Measurements from ENCODE around the gene C2orf76. TPM values are rescaled to one million over a fixed set of nuclear protein-coding genes. Genes with fewer than 3 reads are reported as not detected.

C2orf76 gene
- total and polyA plus RNA-seq, 2 experiments from 2014 or later: 5.8 to 21.6 TPM

DNA sequence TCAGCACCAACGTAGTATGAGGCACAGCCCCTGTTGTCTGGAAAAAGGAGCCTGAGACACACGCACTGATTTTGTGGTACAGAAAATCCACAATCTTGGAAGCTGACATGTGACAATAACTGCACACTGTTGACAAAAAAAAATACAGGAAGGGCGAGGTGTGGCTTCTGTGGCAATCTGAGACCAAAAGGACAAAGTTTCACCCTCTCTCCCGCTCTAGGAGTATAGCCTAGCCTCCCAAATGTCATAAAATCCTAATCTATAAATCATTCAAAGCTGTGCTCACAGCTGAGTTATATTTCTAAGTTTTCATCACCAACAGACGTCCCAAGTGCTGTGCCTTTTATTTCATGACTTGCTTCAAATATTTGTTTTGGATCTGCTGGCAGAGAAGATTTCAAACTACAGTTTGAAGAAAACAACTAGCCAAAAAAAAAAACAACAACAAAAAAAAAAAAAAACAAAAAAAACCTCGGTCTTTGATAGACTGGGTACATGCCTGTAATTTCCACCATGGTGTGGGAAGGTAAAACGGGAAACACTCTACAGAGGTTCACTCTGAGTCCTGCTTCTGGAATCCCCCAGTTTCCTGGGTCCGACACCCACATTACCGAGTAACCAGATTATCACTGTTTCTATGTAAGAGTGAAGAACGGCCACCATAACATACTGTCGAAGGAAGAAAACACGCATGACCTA is 61.0 kb downstream of the C2orf76 start:
- H3K4me2 ChIP-seq: no peak overlapping the region
- Mint-ChIP-seq H3K9me3 (no peaks in the 10 kb centered on the region), H3K4me3 (no peak overlapping the region), H3K36me3 (ENCODE audit: low read depth) (no peaks in the 10 kb centered on the region), H3K27ac (no peak overlapping the region), H3K4me1 (peaks cover 56% of the 10 kb centered on the region), H3K27me3 (ENCODE audit: insufficient read depth, low read depth, poor library complexity) (peaks cover 4% of the 10 kb centered on the region)
- no peak overlapping the region for H2AFZ ChIP-seq
- TF ChIP-seq ZNF114 (CRISPR knock-in tag; IDR thresholded peaks at IDR 0.05): no peak
- no peak for TF ChIP-seq ZNF331 (CRISPR knock-in tag; IDR thresholded peaks at IDR 0.05; ENCODE audit: low read depth)
- TF ChIP-seq, protein P1, sequence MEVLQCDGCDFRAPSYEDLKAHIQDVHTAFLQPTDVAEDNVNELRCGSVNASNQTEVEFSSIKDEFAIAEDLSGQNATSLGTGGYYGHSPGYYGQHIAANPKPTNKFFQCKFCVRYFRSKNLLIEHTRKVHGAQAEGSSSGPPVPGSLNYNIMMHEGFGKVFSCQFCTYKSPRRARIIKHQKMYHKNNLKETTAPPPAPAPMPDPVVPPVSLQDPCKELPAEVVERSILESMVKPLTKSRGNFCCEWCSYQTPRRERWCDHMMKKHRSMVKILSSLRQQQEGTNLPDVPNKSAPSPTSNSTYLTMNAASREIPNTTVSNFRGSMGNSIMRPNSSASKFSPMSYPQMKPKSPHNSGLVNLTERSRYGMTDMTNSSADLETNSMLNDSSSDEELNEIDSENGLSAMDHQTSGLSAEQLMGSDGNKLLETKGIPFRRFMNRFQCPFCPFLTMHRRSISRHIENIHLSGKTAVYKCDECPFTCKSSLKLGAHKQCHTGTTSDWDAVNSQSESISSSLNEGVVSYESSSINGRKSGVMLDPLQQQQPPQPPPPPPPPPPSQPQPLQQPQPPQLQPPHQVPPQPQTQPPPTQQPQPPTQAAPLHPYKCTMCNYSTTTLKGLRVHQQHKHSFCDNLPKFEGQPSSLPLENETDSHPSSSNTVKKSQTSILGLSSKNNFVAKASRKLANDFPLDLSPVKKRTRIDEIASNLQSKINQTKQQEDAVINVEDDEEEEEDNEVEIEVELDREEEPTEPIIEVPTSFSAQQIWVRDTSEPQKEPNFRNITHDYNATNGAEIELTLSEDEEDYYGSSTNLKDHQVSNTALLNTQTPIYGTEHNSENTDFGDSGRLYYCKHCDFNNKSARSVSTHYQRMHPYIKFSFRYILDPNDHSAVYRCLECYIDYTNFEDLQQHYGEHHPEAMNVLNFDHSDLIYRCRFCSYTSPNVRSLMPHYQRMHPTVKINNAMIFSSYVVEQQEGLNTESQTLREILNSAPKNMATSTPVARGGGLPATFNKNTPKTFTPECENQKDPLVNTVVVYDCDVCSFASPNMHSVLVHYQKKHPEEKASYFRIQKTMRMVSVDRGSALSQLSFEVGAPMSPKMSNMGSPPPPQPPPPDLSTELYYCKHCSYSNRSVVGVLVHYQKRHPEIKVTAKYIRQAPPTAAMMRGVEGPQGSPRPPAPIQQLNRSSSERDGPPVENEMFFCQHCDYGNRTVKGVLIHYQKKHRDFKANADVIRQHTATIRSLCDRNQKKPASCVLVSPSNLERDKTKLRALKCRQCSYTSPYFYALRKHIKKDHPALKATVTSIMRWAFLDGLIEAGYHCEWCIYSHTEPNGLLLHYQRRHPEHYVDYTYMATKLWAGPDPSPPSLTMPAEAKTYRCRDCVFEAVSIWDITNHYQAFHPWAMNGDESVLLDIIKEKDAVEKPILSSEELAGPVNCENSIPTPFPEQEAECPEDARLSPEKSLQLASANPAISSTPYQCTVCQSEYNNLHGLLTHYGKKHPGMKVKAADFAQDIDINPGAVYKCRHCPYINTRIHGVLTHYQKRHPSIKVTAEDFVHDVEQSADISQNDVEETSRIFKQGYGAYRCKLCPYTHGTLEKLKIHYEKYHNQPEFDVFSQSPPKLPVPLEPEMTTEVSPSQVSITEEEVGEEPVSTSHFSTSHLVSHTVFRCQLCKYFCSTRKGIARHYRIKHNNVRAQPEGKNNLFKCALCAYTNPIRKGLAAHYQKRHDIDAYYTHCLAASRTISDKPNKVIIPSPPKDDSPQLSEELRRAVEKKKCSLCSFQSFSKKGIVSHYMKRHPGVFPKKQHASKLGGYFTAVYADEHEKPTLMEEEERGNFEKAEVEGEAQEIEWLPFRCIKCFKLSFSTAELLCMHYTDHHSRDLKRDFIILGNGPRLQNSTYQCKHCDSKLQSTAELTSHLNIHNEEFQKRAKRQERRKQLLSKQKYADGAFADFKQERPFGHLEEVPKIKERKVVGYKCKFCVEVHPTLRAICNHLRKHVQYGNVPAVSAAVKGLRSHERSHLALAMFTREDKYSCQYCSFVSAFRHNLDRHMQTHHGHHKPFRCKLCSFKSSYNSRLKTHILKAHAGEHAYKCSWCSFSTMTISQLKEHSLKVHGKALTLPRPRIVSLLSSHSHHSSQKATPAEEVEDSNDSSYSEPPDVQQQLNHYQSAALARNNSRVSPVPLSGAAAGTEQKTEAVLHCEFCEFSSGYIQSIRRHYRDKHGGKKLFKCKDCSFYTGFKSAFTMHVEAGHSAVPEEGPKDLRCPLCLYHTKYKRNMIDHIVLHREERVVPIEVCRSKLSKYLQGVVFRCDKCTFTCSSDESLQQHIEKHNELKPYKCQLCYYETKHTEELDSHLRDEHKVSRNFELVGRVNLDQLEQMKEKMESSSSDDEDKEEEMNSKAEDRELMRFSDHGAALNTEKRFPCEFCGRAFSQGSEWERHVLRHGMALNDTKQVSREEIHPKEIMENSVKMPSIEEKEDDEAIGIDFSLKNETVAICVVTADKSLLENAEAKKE (CRISPR knock-in tag; IDR thresholded peaks at IDR 0.05): no peak
- no peak for TF ChIP-seq JUNB (IDR thresholded peaks at IDR 0.05; ENCODE audit: unreplicated experiment)
- no peak for TF ChIP-seq CTCF (conservative IDR thresholded peaks at IDR 0.05; ENCODE audit: low read depth in 2 of 2)
- TF ChIP-seq, protein P2, sequence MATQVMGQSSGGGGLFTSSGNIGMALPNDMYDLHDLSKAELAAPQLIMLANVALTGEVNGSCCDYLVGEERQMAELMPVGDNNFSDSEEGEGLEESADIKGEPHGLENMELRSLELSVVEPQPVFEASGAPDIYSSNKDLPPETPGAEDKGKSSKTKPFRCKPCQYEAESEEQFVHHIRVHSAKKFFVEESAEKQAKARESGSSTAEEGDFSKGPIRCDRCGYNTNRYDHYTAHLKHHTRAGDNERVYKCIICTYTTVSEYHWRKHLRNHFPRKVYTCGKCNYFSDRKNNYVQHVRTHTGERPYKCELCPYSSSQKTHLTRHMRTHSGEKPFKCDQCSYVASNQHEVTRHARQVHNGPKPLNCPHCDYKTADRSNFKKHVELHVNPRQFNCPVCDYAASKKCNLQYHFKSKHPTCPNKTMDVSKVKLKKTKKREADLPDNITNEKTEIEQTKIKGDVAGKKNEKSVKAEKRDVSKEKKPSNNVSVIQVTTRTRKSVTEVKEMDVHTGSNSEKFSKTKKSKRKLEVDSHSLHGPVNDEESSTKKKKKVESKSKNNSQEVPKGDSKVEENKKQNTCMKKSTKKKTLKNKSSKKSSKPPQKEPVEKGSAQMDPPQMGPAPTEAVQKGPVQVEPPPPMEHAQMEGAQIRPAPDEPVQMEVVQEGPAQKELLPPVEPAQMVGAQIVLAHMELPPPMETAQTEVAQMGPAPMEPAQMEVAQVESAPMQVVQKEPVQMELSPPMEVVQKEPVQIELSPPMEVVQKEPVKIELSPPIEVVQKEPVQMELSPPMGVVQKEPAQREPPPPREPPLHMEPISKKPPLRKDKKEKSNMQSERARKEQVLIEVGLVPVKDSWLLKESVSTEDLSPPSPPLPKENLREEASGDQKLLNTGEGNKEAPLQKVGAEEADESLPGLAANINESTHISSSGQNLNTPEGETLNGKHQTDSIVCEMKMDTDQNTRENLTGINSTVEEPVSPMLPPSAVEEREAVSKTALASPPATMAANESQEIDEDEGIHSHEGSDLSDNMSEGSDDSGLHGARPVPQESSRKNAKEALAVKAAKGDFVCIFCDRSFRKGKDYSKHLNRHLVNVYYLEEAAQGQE (IDR thresholded peaks at IDR 0.05; ENCODE audit: unreplicated experiment): no peak
- TF ChIP-seq EZH2phosphoT487 (IDR thresholded peaks at IDR 0.05; ENCODE audit: unreplicated experiment): no peak
- TF ChIP-seq POLR2AphosphoS5 (IDR thresholded peaks at IDR 0.05; ENCODE audit: low read depth): no peak
- no peak for TF ChIP-seq CREB1 (CRISPR knock-in tag; IDR thresholded peaks at IDR 0.05; ENCODE audit: low read depth)
- TF ChIP-seq STAT1 (IDR thresholded peaks at IDR 0.05; ENCODE audit: unreplicated experiment): no peak
- no peak for TF ChIP-seq NANOG (IDR thresholded peaks at IDR 0.05; ENCODE audit: borderline replicate concordance)
- TF ChIP-seq EZH2 (IDR thresholded peaks at IDR 0.05; ENCODE audit: low read depth, unreplicated experiment): no peak
- TF ChIP-seq, protein P3, sequence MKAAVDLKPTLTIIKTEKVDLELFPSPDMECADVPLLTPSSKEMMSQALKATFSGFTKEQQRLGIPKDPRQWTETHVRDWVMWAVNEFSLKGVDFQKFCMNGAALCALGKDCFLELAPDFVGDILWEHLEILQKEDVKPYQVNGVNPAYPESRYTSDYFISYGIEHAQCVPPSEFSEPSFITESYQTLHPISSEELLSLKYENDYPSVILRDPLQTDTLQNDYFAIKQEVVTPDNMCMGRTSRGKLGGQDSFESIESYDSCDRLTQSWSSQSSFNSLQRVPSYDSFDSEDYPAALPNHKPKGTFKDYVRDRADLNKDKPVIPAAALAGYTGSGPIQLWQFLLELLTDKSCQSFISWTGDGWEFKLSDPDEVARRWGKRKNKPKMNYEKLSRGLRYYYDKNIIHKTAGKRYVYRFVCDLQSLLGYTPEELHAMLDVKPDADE (IDR thresholded peaks at IDR 0.05): no peak
- no peak overlapping the region for H3K4me3 ChIP-seq
- H4K20me1 ChIP-seq (replicated peaks; ENCODE audit: insufficient read depth): no peaks in the 10 kb centered on the region
- no peaks in the 10 kb centered on the region for H3F3A ChIP-seq (replicated peaks; ENCODE audit: low read depth)
- no peaks in the 10 kb centered on the region for H3K36me3 ChIP-seq (ENCODE audit: insufficient read depth)
- H3K4me1 ChIP-seq (ENCODE audit: insufficient read depth): peaks cover 26% of the 10 kb centered on the region
- no peak overlapping the region for H3K27ac ChIP-seq (ENCODE audit: low read depth)
- no peaks in the 10 kb centered on the region for H3K9me2 ChIP-seq (ENCODE audit: insufficient read depth)
- H3K79me2 ChIP-seq (replicated peaks; ENCODE audit: insufficient read depth): no peaks in the 10 kb centered on the region
- H3K27me3 ChIP-seq (ENCODE audit: insufficient read depth): no peaks in the 10 kb centered on the region
- ATAC-seq (no peak), DNase-seq (ENCODE audit: low spot score) (no peak)

Measured in GM23338 (cell line).